Renal cortical epithelial cell (primary cell): ENCODE data around the gene CDK14. TPM values are rescaled to one million over a fixed set of nuclear protein-coding genes. Genes with fewer than 3 reads are reported as not detected.
"Not testable (repeated sequence)": the region's sequence is repeated elsewhere in the genome, so short reads cannot be mapped to it uniquely, and the experiment has no call there.

Source experiments
- DNase-seq: peaks from one replicate; pipeline ENCODE4 v3.0.0-alpha.2; 2011; ENCODE audit warnings: low read depth
- total RNA-seq: library from RNA; depleted of rRNA; stranded (reverse); fragments of >200 nt; gene quantifications from 2 replicates; pipeline ENCODE4 v1.2.3, GENCODE V29; 2014

CDK14 gene
- total RNA-seq, 1 donor from 2014 or later: 30.2 TPM

DNA sequence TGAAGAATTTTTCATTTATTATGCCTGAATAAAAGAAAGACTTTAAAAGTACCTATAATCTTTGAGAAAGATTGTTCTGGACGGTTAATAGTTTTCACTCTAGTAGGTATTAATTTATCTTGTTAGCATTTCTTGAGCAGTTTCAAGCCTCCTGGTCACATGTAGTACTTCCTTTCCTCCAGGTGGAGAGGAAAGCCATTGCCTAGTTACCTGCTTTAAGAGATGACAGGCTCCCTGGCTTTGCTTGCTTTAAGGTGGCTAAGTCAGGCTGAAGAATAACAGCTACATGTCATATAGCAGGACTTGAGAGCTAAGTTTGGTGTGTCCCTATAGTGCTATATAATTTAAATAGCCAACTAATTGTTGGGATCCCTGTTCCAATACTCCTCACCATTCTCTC, 160.2 kb downstream of the CDK14 start:
- DNase-seq: no peak

DNA sequence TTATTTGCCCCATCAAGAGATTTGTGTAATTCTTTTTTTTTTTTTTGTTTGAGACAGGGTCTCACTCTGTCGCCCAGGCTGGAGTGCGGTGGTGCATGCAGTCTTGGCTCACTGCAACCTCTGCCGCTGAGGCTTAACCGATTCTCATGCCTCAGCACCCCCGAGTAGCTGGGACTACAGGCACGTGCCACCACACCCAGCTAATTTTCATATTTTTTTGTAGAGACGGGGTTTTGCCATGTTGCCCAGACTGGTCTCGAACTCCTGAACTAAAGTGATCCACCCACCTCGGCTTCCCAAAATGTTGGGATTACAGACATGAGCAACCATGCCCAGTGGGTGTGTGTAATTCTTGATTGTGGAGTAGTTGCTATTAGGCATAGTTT, 161.4 kb downstream of the CDK14 start:
- DNase-seq: not testable (repeated sequence)

DNA sequence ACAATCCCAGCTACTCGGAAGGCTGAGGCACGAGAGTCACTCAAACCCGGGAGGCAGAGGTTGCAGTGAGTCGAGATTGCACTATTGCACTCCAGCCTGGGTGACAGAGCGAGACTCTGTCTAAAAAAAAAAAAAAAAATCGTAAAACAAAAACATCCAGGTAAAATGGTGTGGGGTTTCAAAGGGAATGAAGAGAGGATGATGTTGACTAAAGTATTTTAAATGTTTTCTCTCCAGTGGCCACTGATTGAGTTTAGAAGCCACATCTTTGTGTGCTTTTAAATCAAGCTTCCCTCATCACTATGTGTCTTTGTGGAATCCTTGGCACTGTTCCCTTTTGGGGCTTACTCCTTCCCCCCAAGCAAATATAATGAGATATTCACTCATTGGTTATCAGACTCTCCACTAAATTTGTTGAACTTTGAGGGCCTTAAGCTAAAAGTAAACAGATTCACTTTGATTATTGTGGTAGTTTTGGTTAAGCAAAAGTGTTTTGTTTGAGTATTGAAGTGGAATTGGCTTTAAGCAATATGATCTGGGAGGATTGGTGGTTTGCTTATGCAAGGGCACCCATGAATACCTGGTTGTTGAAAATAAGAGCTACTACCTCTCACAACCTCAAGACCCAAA, 162.9 kb downstream of the CDK14 start:
- DNase-seq: no peak

DNA sequence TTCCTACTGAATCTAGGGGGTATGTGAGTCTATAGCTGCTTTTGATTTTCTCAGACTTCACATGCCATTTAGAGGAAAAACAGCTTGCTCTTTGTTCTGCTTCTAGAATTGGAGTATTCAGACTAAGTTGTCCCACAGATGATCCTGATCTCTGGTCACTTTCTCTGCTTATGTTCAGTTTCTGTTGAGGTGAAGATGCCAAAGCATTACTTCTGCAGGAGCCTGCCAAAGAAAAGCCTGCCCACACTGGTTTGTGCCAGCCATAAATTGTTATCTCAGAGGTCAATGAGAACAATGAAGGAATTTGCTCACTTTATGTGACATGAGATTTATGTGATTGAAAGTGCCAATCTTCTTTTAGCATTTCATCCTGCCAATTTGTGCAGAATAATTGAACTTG, 163.6 kb downstream of the CDK14 start:
- peak; percentile 15 for DNase-seq

DNA sequence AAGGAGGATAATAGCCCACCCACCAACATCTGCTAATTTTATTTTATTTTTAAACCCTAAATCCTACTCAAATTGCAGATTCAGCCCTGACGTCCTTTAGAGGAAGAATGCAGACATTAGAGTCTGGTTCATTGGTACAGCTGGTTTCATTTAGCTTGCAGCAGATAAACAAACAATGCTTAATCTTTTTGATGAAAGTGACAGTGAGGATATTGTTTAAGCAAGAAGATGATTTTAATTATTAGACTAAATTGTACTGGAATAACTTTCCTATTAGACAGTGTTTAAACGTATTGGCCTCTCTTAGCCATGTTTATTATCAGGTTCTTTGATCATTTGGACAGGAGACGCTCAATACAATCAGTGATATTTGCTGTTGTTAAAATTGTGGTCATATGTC, 164.8 kb downstream of the CDK14 start:
- no peak for DNase-seq

DNA sequence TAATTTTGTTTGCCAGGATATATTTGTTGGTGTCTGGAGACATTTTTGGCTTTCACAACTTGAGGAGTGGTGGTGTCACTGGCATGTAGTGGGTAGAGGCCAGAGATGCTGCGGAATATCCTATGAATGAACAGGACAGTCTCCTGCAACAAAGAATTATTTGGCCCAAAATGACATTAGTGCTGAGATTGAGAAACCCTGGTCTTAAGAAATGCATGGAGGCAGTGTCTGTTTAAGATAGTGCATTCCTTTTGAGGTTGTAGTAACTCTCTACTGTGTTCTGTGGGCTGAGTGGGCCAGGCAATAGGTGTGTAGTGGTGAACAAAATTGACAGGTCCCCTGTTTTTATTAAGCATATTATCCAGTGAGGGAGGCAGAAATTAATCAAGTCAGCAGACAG, 165.5 kb downstream of the CDK14 start:
- DNase-seq: no peak

DNA sequence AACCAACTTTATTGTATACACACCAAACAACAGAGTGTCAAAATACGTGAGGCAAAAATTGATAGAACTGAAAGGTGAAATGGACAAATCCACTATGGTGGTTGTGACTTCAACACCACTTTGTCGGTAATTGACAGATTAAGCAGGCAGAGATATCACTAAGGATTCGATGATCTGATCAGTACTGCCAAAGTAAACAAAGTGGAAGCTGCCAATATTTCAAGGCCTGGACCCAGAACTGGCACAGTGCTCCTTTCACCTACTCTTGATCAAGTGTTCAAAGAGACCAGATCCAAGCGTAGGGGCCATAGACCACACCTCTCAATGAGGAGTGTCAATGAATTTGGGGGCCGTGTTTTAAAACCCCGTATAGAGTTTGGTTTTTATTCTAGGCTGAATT, 167.0 kb downstream of the CDK14 start:
- no peak for DNase-seq

DNA sequence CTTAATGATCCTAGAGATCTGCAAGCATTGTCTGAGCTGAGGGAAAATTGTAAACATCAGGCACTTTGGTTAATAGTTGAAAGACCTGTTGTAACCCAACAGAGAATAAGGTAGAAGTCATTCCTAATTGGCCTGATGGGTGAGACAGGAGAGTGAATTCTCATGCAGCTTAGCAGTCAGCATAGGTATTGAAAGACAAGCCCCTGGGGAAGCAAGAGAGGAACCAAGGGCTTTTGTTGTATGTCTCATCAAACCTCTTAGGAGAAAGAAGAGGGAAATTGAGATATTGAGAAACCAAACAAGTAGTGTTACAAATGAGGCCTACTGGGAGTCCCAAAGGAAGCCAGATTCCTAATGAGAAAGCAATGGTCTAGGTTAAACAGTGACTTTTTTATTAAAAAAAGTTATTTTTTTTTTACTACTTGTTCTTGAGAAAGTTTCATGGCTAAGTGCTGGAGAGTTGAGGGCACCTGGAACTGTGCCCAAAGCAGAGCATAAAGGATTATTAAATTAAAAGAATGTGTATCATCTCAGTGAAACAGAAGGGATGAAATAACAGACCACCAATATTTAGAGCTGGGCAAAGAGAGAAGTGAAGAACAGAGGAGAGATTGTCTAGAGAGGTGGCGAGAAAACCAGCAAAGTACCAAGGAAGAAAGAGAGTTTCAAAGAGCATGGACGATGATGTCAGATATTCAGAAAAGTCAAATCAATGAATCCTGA, 168.9 kb downstream of the CDK14 start:
- DNase-seq: peak; percentile 85

DNA sequence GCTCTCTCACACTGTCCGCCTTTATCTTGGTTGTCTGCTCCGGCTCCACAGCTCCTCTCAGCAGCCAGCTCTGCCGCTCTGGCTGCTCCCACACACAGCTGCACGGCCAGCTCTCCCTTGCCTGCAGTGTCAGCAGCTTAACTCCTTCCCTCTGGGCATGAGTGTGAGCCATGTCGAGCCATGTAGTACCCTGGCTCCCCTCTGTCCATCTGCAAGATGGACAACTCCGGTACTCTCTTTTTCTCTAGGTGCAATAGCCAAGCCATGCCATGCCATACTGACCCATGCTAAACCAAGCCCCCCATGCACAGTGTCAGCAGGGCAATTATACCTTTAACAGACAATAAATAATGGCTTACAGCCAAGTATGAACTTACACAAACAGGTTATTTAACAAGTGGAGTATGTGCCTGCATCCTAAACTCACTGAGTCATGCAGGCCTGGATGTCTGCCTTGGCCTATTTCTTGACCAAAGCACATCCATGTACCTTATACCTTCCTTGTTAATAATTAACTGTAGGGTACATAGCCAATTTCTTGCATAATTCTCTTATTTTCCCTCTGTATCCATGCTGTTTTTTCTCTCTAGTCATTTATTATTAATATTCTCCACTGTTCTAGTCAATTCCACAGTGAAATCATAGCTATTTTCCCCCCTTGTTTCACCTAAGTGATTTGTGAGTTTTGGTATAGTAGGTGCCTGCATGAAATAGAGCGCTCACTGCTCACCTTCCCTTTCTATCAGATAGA, 170.9 kb downstream of the CDK14 start:
- peak; percentile 95 for DNase-seq

DNA sequence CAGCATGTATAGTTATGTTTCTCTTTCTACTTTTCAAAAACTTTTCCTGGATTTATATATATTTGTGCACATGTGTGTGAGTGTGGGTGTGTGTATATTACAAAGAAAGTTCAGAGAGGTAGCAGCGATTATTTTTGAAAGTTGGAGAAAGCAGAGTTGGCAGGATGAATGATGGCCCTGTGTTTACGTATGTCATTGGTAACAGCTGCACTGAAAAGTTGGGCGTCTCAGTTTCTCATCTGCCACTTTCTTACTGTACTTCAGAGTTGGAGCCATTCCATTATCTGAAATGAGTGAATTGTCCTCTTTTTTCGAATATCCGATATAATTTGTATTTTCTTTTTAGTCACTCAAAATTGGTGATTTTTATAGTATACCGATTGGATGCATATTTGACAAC, 172.2 kb downstream of the CDK14 start:
- no peak for DNase-seq

DNA sequence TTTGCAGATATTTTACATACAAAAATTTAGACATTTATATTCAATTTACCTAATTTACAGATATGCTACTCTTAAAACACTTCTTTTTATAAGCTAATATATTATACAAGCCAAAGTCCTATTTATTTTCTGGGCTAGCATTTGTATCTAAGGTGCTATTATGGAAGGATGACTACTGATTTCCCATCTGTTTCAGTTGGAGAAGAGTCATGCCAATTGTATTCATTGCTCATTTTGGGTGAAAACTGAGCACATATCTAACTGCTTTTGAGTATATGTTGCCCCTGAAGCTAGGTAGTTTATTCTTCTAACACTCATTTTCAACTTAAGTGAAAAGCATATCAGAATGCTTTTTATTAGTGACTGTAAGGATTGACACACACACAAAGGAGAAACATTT, 172.9 kb downstream of the CDK14 start:
- no peak for DNase-seq

DNA sequence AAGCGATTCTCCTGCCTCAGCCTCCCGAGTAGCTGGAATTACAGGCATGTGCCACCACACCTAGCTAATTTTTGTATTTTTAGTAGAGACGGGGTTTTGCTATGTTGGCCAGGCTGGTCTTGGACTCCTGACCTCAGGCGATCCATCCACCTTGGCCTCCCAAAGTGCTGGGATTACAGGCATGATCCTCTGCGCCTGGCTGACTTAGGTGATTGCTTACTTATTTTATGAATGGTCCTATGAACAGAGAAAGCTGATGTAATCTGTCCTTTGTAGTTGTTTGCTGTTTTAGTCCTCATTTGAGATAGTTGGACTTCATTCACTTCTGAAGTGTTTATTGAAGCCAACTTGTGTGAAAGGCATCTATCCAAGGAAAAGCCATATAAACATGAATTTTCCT, 173.4 kb downstream of the CDK14 start:
- not testable (repeated sequence) for DNase-seq

DNA sequence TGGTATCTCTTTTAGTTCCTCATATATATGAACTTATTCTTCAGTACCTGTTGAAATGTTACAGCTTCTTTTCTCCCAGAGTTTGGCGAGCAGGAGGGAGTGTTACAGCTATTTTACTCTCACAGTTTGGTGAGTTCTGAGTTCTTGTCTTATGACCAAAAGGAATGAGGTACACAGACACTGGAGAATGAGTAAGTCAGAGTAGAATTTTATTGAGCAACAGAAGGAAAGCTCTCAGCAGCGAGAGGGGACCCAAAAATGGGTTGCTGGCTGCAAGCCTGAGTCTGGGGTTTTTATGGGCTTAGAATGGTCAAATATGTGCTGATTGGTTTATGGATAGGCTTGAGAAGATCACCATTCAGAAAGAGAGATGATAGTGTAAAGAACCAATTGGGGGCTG, 175.2 kb downstream of the CDK14 start:
- no peak for DNase-seq

DNA sequence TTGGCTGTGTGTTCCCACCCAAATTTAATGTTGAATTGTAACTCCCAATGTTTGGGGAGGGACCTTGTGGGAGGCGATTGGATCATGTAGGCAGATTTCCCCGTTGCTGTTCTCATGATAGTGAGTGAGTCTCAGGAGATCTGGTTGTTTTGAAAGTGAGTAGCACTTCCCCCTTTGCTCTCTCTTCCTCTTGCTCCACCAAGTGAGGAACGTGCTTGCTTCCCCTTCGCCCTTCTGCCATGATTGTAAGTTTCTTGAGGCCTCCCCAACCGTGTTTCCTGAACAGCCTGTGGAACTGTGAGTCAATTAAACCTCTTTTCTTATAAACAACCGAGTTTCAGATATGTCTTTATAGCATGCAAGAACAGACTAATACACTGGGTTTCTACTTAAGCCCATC, 176.3 kb downstream of the CDK14 start:
- DNase-seq: no peak

DNA sequence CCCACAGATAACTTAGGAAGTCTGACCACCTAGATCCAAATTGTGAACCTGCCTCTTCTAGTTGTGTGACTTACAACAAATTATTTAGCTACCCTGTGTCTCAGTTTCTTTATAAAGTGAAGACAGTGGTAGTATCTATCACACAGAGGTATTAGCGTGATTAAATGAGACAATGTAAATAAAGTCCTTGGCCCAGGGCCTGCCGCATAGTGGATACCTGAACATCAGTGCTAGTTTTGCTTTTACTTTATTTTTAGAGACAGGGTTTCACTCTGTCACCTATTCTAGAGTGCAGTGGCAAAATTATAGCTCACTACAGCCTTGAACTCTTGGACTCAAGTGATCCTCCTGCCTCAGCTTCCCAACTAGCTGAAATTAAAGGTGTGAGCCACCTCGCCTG, 177.1 kb downstream of the CDK14 start:
- no peak for DNase-seq

DNA sequence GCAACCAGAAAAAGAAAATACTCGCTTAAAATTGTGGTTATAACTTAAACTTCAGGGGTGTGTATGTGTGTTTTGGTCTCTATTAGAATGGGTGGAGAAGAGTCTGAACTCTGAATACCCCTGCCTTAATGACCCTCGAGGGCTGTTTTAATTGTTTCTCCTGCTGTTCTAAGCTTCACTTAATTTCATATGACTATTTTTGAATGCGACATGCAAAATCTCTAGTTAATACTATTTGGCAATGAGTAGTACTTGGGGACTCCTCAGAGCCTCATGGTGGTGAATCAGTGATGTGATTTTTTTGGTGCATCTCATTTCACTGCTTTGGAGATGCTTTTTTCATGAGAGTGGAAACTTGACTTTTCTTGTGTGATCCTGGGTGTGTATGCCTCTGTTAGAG, 178.6 kb downstream of the CDK14 start:
- no peak for DNase-seq

DNA sequence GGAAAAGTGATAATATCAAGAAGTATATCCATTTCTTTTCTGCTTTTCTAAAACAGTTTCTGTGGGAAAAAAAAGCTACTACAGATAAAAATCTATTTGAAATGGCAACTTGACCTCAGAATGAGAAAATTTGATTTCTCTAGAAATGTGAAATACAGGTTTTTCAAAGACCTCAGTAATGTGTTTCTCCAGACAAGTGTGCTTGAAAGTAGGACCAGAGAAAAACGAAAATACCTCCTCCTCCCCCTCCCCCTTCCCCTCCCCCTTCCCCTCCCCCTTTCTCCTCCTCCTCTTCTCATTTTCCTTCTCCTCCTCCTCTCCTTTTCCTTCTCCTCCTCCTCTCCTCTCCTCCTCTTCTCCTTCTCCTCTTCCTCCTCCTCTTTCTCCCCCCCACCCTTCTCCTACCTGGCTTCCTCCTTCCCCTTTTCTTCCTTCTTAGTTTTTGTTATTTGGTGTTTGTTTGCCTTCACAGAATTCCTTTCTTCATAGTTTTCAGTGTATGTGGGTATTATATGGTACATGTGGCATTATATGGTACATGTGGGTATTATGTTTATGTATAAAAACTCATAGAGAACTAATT, 179.4 kb downstream of the CDK14 start:
- DNase-seq: no peak

DNA sequence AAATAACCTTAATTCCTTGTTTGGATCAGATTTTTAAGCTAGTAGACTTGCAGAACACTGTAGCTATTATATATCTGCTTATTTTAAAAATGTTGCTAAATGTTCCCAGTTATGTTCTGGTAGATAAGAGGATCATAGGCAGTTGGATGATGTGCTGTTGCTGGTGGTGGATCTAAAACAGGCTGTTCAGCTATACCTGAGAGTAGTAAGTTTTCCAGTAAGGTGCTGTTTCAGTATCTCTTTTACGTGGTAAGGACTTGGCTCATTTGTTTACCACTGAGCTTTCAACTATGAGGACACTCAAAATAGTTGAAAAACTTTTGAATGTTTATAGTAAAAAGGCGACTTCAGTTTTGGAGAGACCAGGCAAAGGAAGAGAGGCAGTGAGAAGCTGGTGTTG, 180.9 kb downstream of the CDK14 start:
- DNase-seq: no peak

DNA sequence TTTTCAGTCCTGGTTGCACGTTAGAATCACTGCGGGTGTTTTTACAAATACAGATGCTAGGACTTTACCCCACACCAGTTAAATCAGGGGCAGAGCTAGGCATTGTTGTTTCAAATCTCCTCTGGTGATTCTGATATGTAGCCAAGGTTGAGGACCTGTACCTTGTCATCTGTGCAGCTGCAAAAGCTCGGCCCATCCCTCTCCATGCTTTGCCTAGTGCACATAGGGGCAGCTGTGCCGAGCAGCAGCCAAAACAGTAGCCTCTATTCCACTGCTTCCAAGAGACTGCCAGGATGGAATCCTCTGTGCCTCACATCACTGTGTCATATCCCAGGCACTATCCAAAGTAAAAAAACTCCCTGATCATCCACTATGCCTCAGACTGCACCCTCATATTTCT, 181.3 kb downstream of the CDK14 start:
- DNase-seq: no peak

DNA sequence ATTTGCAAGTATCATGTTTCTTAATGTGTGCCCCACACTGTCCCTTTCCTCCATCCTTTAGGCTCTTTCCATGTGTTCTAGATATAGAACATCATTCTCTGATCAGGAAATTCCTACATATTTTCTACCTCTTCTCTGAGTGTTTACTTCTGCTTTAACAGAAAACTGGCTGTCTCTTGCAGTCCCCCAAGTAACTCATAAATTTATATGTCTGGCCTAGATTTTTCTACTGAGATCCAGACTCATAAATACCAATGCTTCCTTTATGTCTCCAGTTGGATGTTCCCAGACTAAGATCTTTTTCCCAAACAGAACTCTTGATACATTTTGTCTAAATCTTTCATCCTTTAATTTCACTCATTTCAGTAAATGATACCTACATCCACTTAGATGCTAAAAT, 181.8 kb downstream of the CDK14 start:
- no peak for DNase-seq

DNA sequence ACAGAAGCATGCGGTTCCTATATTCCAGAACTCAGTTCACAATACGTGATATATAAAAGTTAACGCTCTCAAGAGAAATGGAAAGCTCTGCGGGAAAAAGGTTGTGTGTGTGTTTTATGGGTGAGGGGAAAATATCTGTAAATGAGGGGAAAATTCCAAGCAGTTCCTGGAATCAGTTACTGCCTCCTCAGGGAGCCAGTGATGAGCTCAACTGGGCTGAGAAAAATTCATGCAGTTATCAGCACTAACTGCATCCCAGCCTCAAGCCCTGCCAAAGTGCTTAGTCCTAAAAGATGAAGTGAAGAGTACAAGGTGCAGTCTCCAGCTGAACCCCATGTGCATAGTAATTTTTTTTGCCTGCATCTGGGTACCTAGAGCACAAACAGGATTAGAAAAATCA, 191.9 kb downstream of the CDK14 start:
- no peak for DNase-seq

DNA sequence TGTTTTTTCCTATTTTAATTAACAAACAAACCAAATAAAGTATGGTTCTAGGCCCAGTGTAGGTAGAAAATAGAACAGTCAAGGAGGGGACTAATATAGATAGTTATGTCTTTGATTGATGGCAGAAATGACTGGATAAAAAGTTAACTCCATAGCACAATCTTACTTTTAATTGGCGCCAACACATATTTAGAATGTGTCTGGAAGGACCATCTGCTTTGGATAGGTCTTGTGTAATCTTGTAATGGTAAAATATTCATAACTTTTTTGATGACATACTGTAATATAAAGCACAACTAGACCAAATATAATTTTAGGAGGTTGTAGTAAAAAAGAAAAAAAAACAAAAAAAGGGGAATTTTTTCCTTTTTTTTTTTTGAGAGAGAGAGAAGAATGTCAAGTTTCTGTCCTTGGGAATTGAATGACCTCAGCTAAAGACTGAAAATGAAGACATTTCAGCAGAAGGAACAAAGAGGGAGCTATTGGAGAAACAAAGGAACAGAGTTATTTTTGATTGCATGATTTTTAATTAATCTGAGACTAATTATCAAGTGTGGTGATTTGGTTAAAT, 193.7 kb downstream of the CDK14 start:
- no peak for DNase-seq
